Breast epithelium (tissue), 4 donors: ENCODE results near the gene C1orf159. TPM values are rescaled to one million over a fixed set of nuclear protein-coding genes. Genes with fewer than 3 reads are reported as not detected.

Experiments
- DNase-seq, 2 donors: peaks; one replicate each; pipeline ENCODE4 v3.0.0-alpha.2; 2019; ENCODE audit warnings: low spot score in 2 of 2
- H3K27ac ChIP-seq, 2 donors: fragments of 200-600 bp; sonication (generic) in 1 of 2; one replicate each; pipeline ENCODE4 v1.5.1; 2016 to 2019; ENCODE audit warnings: mild to moderate bottlenecking in 1 of 2
- H3K27me3 ChIP-seq, 2 donors: fragments of 200-600 bp; sonication (generic) in 1 of 2; one replicate each; pipeline versions ENCODE4 v1.5.1 to v1.6.0; 2017 to 2019; ENCODE audit warnings: control low read depth in 1 of 2, mild to moderate bottlenecking in 1 of 2
- H3K36me3 ChIP-seq: fragments of 200-600 bp; one replicate; pipeline ENCODE4 v1.5.1; 2019
- H3K4me1 ChIP-seq, 2 donors: fragments of 200-600 bp; sonication (generic); one replicate each; pipeline ENCODE4 v1.5.1; 2016 to 2019; ENCODE audit warnings: control low read depth in 1 of 2
- H3K4me3 ChIP-seq, 3 donors: fragments of 200-600 bp; sonication (generic); 1 replicate in 2 of 3; 2 replicates in 1 of 3; pipeline ENCODE4 v1.5.1; 2016 to 2019; ENCODE audit warnings: mild to moderate bottlenecking in 3 of 3, moderate library complexity in 2 of 3
- H3K9me3 ChIP-seq, 2 donors: fragments of 200-600 bp; sonication (generic) in 1 of 2; one replicate each; pipeline ENCODE4 v1.5.1; 2016 to 2019; ENCODE audit warnings: control low read depth in 1 of 2
- CTCF ChIP-seq, 3 donors: fragments of 450-650 bp; IDR thresholded peaks; one replicate each; pipeline ENCODE4 v1.5.1; 2016 to 2017; ENCODE audit warnings: antibody characterized with exemption in 3 of 3, mild to moderate bottlenecking in 3 of 3, moderate library complexity in 3 of 3
- POLR2A ChIP-seq: fragments of 450-650 bp; IDR thresholded peaks from one replicate; pipeline ENCODE4 v1.6.1; 2016; ENCODE audit warnings: antibody characterized with exemption, mild to moderate bottlenecking, moderate library complexity
- POLR2AphosphoS5 ChIP-seq, 3 donors: sonication (generic); formaldehyde crosslinking; IDR thresholded peaks; one replicate each; pipeline ENCODE4 v1.6.1; 2017; ENCODE audit warnings: antibody characterized with exemption in 3 of 3
- intact Hi-C: fragments of 100-400 bp; cut with DNase I; formaldehyde crosslinking; loops from one replicate; pipeline ENCODE4 v1.15.1; 2023; ENCODE audit warnings: low total_unique reads
- total RNA-seq, 3 donors: library from RNA; depleted of rRNA; stranded (reverse); fragments of >200 nt; gene quantifications; one replicate each; pipeline ENCODE4 v1.1.0, GENCODE V29; 2016

The C1orf159 gene
- total RNA-seq, 3 donors from 2014 or later = 6.9 to 24.0 (median 12.5) TPM

GRCh38 chr1:1157914-1158710 lies 42.2 kb upstream of the C1orf159 start:
- peak in 1 of 2 donors; percentile 69 for DNase-seq
- peaks cover 0 to 2% of the 10 kb centered on the region in 2 donors for H3K27me3 ChIP-seq
- intact Hi-C loops = no loop called here

GRCh38 chr1:1157426-1157913 lies 41.6 kb upstream of the C1orf159 start:
- no peaks in the 10 kb centered on the region for H3K36me3 ChIP-seq
- intact Hi-C loops = no loop called here
- peak overlapping the region; percentile 98 to 99 for H3K27ac ChIP-seq
- H3K27me3 ChIP-seq = no peaks in the 10 kb centered on the region
- peak overlapping the region; percentile 60 to 84 (median 65) for H3K4me3 ChIP-seq
- DNase-seq = peak; percentile 90 to 91
- peaks cover 0 to 4% of the 10 kb centered on the region in 2 donors for H3K9me3 ChIP-seq
- H3K4me1 ChIP-seq = no peaks in the 10 kb centered on the region
- TF ChIP-seq POLR2A (peak; percentile 89), CTCF (IDR thresholded peaks at IDR 0.05) (no peak), POLR2AphosphoS5 (IDR thresholded peaks at IDR 0.05) (peak; percentile 33 to 67 (median 59))

More at GRCh38 chr1:1157914-1158710, 42.2 kb upstream of the C1orf159 start:
- no peaks in the 10 kb centered on the region for H3K36me3 ChIP-seq
- peaks cover 0 to under 1% of the 10 kb centered on the region in 2 donors for H3K9me3 ChIP-seq
- H3K27ac ChIP-seq = peak overlapping the region; percentile 98 to 99
- no peak for TF ChIP-seq POLR2AphosphoS5 (IDR thresholded peaks at IDR 0.05)
- TF ChIP-seq POLR2A = no peak
- TF ChIP-seq CTCF (IDR thresholded peaks at IDR 0.05) = no peak
- peak overlapping the region; percentile 60 to 84 (median 65) for H3K4me3 ChIP-seq
- no peaks in the 10 kb centered on the region for H3K4me1 ChIP-seq

GRCh38 chr1:1157033-1157365 lies 41.1 kb upstream of the C1orf159 start:
- intact Hi-C loops = no loop called here

GRCh38 chr1:1156140-1157032 lies 40.5 kb upstream of the C1orf159 start:
- TF ChIP-seq POLR2A (no peak), CTCF (IDR thresholded peaks at IDR 0.05) (no peak), POLR2AphosphoS5 (IDR thresholded peaks at IDR 0.05) (no peak)
- Histone ChIP-seq H3K36me3 (no peaks in the 10 kb centered on the region), H3K27ac (no peak overlapping the region), H3K4me3 (no peak overlapping the region), H3K9me3 (peaks cover 0 to 4% of the 10 kb centered on the region in 2 donors), H3K4me1 (no peaks in the 10 kb centered on the region), H3K27me3 (no peaks in the 10 kb centered on the region)
- intact Hi-C loops = no loop called here
- DNase-seq = no peak

More at GRCh38 chr1:1157033-1157365, 41.1 kb upstream of the C1orf159 start:
- Histone ChIP-seq H3K4me3 (no peak overlapping the region), H3K9me3 (peaks cover 0 to 4% of the 10 kb centered on the region in 2 donors), H3K4me1 (no peaks in the 10 kb centered on the region), H3K36me3 (no peaks in the 10 kb centered on the region), H3K27me3 (no peaks in the 10 kb centered on the region), H3K27ac (no peak overlapping the region)
- no peak for DNase-seq
- TF ChIP-seq POLR2AphosphoS5 (IDR thresholded peaks at IDR 0.05) = no peak
- no peak for TF ChIP-seq POLR2A
- no peak for TF ChIP-seq CTCF (IDR thresholded peaks at IDR 0.05)
